ENCODE results near the gene CCDC141. TPM values are rescaled to one million over a fixed set of nuclear protein-coding genes. Genes with fewer than 3 reads are reported as not detected.
"Not testable (repeated sequence)": the region's sequence is repeated elsewhere in the genome, so short reads cannot be mapped to it uniquely, and the experiment has no call there.

CCDC141 gene
- total and polyA plus RNA-seq, 12 donors, result 0.34 to 42.1 (median 1.4) TPM

DNA sequence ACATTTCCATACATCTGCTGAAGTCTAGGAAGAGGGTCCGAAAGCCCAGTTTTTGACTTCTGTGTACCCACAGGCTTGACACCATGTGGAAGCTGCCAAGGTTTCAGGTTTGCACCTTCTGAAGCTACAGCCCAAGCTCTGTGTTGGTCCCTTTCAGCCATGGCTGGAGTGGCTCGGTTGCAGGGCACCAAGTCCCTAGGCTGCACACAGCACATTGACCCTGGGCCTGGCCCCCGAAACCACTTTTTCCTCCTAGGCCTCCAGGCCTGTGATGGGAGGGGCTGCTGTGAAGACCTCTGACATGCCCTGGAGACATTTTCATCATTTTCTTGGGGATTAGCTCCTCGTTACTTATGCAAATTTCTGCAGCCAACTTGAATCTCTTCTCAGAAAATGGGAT is 55.7 kb downstream of the CCDC141 start:
- intact Hi-C loops (cut with DNase I), result no loop called here
- DNase-seq, result no peak
- H3K27ac ChIP-seq, result no peak overlapping the region
- no peaks in the 10 kb centered on the region for H3K9me3 ChIP-seq (replicated peaks in 1 of 3)
- no peaks in the 10 kb centered on the region for H3K4me1 ChIP-seq (replicated peaks in 1 of 2)
- no peak overlapping the region for H3K4me3 ChIP-seq
- no peaks in the 10 kb centered on the region for H3K36me3 ChIP-seq (replicated peaks in 1 of 2)
- TF ChIP-seq, protein P1, sequence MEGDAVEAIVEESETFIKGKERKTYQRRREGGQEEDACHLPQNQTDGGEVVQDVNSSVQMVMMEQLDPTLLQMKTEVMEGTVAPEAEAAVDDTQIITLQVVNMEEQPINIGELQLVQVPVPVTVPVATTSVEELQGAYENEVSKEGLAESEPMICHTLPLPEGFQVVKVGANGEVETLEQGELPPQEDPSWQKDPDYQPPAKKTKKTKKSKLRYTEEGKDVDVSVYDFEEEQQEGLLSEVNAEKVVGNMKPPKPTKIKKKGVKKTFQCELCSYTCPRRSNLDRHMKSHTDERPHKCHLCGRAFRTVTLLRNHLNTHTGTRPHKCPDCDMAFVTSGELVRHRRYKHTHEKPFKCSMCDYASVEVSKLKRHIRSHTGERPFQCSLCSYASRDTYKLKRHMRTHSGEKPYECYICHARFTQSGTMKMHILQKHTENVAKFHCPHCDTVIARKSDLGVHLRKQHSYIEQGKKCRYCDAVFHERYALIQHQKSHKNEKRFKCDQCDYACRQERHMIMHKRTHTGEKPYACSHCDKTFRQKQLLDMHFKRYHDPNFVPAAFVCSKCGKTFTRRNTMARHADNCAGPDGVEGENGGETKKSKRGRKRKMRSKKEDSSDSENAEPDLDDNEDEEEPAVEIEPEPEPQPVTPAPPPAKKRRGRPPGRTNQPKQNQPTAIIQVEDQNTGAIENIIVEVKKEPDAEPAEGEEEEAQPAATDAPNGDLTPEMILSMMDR (IDR thresholded peaks at IDR 0.05), result no peak
- no peak for TF ChIP-seq POLR2A (IDR thresholded peaks at IDR 0.05)
- H3K27me3 ChIP-seq, result no peaks in the 10 kb centered on the region
- WGBS, 4 donors, result 56 to 80% (median 71%) methylated on average over 3 to 4 of the region's 4 CpGs

DNA sequence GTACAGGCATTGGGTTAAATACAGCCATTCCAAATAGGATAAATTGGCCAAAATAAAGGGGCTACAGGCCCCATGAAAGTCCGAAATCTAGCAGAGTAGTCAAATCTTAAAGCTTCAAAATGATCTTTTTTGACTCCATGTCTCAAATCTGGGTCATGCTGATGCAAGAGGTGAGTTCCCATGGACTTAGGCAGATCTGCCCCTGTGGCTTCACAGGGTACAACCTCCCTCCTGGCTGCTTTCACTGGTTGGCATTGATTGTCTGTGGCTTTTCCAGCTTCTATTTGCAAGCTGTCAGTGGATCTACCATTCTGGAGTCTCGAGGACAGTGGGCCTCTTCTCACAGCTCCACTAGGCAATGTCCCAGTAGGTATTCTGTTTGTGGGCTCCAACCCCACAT is 56.1 kb downstream of the CCDC141 start:
- no peak for TF ChIP-seq POLR2A (IDR thresholded peaks at IDR 0.05)
- TF ChIP-seq, protein P1 (IDR thresholded peaks at IDR 0.05), result no peak
- no peaks in the 10 kb centered on the region for H3K9me3 ChIP-seq (replicated peaks in 1 of 3)
- H3K27ac ChIP-seq, result no peak overlapping the region
- intact Hi-C loops (cut with DNase I), result no loop called here
- no peaks in the 10 kb centered on the region for H3K4me1 ChIP-seq (replicated peaks in 1 of 2)
- H3K36me3 ChIP-seq (replicated peaks in 1 of 2), result no peaks in the 10 kb centered on the region
- no peak for DNase-seq
- WGBS, 4 donors, result 71 to 94% (median 89%) methylated on average over 2 of the region's 2 CpGs
- no peak overlapping the region for H3K4me3 ChIP-seq
- H3K27me3 ChIP-seq, result no peaks in the 10 kb centered on the region

DNA sequence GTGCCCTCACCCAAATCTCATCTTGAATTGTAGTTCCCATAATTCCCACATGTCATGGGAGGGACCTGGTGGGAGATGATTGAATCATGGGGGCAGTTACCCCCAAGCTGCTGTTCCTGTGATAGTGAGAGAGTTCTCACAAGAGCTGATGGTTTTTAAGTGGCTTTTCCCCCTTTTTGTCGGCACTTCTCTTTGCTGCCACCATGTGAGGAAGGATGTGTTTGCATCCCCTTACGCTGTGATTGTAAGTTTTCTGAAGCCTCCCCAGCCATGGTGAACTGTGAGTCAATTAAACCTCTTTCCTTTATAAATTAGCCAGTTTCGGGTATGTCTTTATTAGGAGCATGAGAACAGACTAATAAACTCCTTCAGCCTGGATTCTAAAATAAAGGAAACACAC is 57.2 kb downstream of the CCDC141 start:
- H3K27me3 ChIP-seq; DNase-seq; H3K4me1 ChIP-seq (replicated peaks in 1 of 2); H3K9me3 ChIP-seq (replicated peaks in 1 of 3); H3K27ac ChIP-seq; H3K4me3 ChIP-seq; intact Hi-C loops (cut with DNase I); H3K36me3 ChIP-seq (replicated peaks in 1 of 2): not testable (repeated sequence)
- 81 to 87% (median 85%) methylated on average over 3 of the region's 3 CpGs for WGBS, 4 donors

DNA sequence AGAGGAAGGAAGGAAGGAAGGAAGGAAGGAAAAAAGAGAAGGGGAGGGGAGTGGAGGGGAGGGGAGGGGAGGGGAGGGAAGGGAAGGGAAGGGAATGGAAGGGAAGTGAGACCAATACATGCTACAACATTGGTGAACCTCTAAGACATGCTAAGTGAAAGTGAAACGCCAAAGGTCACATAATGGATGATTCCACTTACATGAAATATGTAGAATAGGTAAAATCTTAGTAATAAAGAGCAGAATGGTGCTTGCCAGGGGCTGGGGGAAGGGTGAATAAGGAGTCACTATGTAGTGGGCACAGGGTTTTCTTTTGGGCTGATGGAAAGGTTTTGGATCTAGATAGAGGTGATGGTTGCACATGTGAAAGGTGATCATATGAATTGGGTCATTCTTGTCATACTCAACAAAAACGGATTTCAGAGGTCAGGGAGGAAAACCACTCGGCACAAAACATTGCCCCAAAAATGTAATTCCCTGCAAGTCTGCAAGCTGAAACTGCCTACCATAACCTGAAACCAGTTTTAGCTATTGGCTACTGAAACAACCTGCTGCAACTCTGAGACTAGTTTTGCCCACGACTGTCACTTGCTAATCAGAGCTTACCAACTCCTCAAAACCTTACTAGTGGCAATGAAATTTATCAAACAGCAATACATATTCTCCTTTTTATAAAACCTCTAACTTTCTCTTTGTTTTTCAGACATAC is 59.2 kb downstream of the CCDC141 start:
- Histone ChIP-seq H3K36me3 (replicated peaks in 1 of 2) (no peaks in the 10 kb centered on the region), H3K27me3 (no peaks in the 10 kb centered on the region), H3K4me3 (no peak overlapping the region), H3K27ac (no peak overlapping the region), H3K4me1 (replicated peaks in 1 of 2) (no peaks in the 10 kb centered on the region), H3K9me3 (replicated peaks in 1 of 3) (no peaks in the 10 kb centered on the region)
- no peak for TF ChIP-seq POLR2A (IDR thresholded peaks at IDR 0.05)
- TF ChIP-seq, protein P1 (IDR thresholded peaks at IDR 0.05), result no peak
- intact Hi-C loops (cut with DNase I), result no loop called here
- 60 to 75% (median 71%) methylated on average over 4 of the region's 4 CpGs for WGBS, 4 donors
- no peak for DNase-seq

DNA sequence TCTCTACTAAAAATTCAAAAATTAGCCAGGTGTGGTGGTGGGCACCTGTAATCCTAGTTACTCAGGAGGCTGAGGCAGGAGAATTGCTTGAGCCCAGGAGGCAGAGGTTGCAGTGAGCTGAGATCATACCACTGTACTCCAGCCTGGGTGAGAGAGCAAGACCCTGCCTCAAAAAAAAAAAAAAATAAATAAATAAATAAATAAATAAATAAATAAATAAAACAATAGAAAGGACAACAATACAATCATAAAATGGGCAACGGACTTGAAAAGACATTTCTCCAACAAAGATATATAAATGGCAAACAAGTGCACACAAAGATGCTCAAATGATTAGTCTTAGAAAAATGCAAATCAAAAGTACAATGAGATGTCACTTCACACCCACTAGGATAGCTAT is 60.5 kb downstream of the CCDC141 start:
- H3K4me1 ChIP-seq (replicated peaks in 1 of 2); H3K27ac ChIP-seq; H3K36me3 ChIP-seq (replicated peaks in 1 of 2); H3K9me3 ChIP-seq (replicated peaks in 1 of 3); H3K4me3 ChIP-seq; H3K27me3 ChIP-seq; intact Hi-C loops (cut with DNase I); DNase-seq: not testable (repeated sequence)
- WGBS, 4 donors, result 79 to 89% (median 87%) methylated on average over 1 of the region's 1 CpG

DNA sequence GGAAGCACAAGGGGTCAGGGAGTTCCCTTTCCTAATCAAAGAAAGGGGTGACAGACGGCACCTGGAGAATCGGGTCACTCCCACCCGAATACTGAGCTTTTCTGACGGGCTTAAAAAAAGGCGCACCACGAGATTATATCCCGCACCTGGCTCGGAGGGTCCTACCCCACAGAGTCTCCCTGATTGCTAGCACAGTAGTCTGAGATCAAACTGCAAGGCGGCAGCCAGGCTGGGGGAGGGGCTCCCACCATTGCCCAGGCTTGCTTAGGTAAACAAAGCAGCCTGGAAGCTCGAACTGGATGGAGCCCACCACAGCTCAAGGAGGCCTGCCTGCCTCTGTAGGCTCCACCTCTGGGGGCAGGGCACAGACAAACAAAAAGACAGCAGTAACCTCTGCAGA is 67.3 kb downstream of the CCDC141 start:
- H3K4me3 ChIP-seq; intact Hi-C loops (cut with DNase I); H3K27me3 ChIP-seq; DNase-seq; H3K36me3 ChIP-seq (replicated peaks in 1 of 2); H3K4me1 ChIP-seq (replicated peaks in 1 of 2); H3K27ac ChIP-seq; H3K9me3 ChIP-seq (replicated peaks in 1 of 3): not testable (repeated sequence)
- 87 to 90% methylated on average over 7 to 9 of the region's 10 CpGs; no CpG with 5 or more reads in 2 of the 4 donors for WGBS, 4 donors
